Amniotic stem cell (primary cell): ENCODE results near the gene IFNA8.
A peak's percentile ranks its signal among the peaks of the same experiment; 100 is the strongest.
"Not testable (repeated sequence)": the region's sequence is repeated elsewhere in the genome, so short reads cannot be mapped to it uniquely, and the experiment has no call there.

Source experiments
- DNase-seq: peaks from one replicate; lab custom pipeline; 2025; lab: John Stamatoyannopoulos, UW

IFNA8 gene

DNA sequence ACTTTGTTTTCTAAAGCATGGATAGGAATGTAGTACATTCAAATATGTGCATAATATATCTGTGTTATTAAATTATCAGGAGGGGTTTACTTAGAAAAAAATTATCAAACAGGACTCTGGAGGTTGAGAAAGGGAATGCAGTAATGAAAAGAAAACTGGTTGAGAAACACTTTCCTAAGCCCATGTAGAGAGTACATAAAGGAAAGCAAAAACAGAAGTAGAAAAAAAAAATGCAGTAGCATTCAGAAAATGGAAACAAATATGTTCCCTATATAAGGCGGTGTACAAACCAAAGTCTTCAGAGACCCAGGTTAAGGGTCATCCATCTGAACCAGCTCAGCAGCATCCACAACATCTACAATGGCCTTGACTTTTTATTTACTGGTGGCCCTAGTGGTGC, at the start of gene IFNA8:
Gene IFNA8 (plus strand): TSS at position 301 of the 400 bp plus-strand sequence. CDS start 60 bp downstream, at position 361.
- no peak for DNase-seq

- no peak for DNase-seq
Measured at GRCh38 chr9:21362287-21362686, 46.6 kb upstream of the IFNA8 start.

DNA sequence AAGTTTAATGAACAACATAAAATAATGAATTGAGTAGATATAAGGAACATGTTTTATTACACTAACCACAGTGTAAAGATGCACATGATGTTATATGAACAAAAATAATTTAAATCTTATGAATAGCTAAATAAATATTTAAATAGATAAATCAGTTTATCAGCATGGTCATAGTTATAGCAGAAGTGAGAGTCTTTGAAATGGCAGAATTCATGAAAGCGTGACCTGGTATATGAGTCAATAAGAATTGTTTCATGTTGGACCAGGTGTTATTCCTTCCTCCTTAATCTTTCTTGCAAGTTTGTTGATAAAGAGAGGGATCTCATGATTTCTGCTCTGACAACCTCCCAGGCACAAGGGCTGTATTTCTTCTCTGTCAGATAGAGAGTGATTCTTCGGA, 41.7 kb upstream of the IFNA8 start:
- not testable (repeated sequence) for DNase-seq

GRCh38 chr9:21367957-21368356, 41.0 kb upstream of the IFNA8 start, which contains the start of gene IFNA13:
IFNA13 (minus strand) TSS chr9:21368057; CDS start chr9:21368010, 47 bp downstream.
- no peak for DNase-seq

GRCh38 chr9:21371467-21371866, 37.5 kb upstream of the IFNA8 start:
- DNase-seq, result not testable (repeated sequence)

DNA sequence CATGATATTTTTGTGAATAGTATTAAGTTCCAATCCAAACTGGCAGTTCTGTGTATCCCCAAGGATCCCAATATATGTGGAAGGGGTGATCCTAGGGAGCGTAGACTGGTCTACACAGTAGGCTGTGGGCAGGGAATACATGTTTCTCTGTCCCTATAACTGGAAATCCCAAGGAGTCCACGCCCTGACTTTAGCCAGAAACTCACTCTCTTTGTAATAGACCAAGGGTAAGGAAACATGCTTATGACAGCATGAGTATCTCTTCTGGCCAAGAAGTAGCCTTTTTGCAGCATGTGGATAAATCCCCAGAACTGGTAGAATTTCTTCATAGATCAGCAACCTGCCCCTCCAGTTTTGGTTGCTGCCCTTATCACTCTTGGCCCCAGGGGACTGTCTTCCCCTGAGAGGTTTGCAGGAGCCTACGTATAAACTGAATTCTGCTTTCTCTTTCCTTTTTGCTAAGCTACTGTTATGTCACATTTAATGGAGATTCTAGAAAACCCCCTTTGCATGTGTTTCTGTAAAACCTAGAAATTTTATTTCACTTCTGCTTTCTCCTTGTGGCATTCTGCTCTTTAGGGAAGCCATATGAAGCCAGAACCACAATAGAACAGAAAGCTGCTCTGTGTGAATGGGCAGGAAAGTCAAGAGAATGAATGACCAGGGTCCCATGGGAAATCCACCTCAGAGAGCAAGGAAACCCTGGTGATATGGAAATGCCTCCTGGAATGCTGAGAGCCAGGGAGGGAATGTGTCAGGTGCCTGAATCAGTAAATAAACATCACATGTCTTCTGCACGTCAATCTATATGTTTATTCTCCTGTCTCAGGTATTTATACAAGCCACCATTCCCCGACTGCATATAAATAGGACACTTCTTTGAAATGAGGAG, 27.2 kb upstream of the IFNA8 start:
- DNase-seq, result no peak

- no peak for DNase-seq
Measured at GRCh38 chr9:21383627-21384026, 25.3 kb upstream of the IFNA8 start.

DNA sequence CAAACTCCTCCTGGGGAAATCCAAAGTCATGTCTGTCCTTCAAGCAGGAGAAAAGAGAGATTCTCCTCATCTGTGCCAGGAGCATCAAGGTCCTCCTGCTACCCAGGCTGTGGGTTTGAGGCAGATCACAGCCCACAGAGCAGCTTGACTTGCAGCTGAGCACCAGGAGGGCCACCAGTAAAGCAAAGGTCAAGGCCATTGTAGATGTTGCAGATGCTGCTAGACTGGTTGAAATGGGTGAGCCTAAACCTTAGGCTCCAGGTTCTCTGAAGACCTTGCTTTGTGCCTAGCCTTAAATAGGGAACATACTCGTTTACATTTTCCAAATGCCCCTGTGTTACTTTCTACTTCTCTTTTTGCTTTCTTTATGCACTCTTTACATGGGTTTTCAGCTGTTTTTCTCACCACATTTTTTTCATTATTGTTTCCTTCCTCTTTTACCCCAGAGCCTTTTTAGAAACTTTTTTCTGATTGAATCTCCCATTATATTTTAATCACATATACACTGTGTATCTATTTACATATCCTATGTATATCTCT, 23.7 kb upstream of the IFNA8 start, which contains the start of gene IFNA2:
Gene IFNA2 (minus strand): TSS at position 268 of the 540 bp plus-strand sequence. CDS start 69 bp downstream, at position 199.
- no peak for DNase-seq

DNA sequence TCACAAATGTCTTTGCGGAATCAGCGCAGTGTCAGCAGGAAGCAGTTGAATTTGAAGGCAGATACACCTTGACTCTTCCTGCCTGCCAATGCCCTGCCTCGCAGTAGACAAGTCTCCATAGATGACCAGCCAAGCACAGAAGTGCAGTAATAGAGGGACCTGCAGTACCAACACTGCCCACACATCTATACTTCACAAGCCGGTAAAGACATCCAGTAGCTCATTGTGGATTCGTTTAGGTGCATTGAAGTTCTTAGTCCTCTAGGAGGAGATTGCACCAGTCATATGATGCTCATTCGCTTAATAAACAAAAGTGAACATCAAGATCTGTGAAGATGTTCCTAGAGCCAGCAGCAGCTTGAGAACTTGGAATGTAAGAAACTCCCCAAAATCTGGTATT, 16.6 kb upstream of the IFNA8 start:
- DNase-seq, result no peak

DNA sequence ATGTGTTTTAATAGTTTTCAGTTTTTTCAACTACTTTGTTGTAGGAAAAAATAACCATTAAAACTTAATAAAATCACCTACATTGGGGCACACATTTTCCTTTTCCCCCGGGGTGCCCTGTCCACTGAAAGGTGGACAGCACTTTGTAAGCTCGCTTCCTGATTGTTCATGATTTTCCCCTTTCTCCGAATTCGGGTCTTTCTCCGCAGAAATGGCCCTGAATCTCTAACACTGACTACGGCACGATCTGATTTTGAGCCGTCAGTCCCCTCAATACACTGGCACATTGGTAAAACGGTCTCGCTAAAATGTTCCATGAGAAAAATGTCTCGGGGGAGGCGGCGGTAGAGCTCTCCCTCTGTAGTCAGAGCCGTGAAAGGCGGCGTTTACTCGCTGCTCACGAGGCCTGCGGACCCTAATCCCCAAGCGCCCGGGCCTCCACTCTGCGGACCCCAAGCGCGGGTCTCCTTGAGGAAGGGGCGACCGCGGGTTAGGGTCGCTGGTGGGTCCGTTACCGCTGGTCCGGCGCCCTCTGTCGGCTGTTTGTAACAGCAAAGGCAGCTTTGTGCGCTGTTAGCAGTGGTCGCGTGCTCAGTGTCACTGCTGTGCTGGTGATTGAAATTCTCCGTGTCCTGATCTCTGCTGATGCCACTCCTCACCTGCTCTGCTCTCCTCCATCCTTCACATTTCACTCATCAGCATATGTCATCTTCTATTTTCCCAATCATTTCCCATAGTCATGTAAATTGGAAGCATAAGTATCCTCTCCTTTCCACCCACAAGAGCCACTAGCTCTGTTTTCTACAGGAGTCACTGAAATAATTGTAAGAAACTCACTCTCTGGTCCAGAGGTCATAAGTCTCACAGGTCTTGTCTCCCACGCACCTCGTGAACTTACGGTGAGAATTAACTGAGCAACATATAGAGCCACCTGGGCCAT, 12.9 kb upstream of the IFNA8 start:
- peak; percentile 2 for DNase-seq

DNA sequence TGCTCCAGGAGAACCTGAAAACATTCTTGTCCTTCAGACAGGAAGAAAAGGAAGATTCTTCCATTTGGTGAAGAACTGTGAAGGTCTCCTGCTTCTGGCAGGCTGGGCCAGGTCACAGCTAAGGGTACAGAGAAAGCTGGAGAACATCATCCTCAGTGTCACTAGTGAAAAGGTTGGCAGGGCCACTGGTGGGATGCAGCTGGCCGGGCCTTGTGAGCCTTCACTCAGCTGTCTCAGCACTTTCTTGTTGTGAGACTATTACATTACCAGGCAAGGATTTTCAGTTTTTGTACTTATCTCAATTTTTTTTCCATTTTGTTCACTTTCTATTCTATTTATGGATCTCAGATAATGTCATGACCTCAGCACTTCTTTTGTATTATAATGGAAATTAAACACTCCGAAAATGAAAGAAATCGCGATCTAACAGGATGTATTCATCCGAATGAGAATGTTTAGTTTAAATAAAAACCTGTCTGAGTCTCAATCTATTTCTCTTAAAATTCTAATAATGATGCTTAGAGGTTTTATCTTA, 9.9 kb upstream of the IFNA8 start:
- no peak for DNase-seq

DNA sequence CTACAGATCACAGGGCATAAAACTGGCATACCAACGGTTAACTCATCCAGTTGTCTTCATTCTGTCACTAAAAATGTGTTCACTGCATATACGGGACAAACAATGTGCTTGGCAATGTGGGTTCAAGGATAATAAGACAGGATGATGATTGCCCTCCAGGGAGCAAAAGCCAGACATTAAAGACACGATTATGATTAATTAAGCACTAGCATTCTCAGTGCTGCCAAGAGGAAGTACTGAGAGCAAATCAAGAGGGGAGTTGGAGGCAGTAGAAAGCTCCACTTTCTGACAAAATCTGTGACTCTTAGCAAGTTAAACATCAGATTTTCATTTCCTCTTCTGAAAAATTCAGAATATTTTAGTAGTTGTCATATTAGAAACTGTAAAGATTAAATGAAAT, 9.0 kb upstream of the IFNA8 start:
- DNase-seq, result no peak

- no peak for DNase-seq
Measured at GRCh38 chr9:21402386-21403251, 6.3 kb upstream of the IFNA8 start.

DNA sequence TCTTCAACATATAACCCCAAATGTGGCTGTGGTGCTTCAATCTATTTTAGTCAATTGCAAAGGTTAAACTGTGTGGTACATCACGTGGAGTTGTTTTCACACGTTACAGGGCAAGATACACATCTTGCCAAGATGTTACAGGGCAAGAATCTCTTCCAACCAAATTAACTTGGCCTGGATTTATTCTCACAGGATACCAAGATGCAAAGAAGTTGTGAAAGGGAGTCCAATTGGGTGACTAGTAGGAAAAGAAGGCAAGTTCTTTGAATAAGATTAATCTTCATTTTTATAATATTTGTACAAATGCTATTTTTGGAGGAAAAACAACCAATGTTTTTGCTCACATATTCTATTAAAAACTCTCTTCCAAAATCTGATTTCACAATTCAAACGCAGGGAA, 4.8 kb upstream of the IFNA8 start:
- DNase-seq, result no peak

GRCh38 chr9:21412107-21412506, 3.2 kb downstream of the IFNA8 start:
- no peak for DNase-seq

DNA sequence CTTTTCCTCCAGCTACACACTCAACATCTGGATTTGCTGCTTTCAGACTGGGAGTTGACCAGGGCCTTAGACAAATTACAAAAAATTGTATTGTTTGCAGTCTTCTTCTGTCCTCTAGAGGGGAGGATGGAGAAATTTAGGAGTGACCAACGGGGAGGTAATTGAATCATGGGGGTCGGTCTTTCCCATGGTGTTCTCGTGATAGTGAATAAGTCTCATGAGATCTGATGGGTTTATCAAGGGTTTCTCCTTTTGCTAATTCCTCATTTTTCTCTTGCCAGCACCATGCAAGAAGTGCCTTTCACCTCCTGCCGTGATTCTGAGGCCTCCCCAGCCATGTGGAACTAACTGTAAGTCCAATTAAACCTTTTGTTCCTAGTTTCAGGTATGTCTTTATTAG, 4.2 kb downstream of the IFNA8 start:
- DNase-seq, result no peak

- no peak for DNase-seq
Measured at GRCh38 chr9:21413624-21414023, 4.7 kb downstream of the IFNA8 start.

DNA sequence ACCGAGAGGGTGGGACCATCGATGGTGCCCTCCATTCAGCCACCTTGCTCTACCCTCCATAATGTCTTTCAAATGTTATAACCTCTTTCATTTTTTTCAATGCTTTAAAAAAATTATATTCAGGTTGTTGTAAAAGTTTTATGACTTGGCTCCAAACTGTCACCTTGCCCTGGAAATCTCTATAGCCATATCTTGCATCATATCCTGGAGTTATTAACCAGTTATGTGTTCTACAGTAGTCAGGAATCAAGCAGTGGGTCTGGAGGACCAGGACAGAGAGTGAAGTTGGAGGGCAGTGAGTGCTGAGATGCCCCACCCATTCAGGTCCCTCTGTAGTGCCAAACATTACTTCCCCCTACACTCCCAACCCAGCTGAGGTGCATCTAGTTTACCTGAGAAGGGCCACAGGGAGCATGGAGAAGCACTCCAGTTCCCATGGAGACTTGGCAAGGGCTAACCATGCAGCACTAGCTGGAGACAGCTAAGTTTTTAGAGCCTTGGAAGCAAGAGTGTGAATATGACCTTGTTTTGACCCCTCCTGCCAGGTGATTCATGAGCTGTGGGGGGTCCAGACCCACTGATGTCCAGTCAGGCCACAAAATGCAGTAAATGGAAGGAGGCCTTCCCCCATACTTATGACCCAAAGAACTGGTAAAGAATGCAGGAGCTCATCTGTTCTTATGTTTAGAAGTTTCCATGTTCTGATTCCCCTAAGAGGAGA, 5.5 kb downstream of the IFNA8 start:
- no peak for DNase-seq

GRCh38 chr9:21415493-21416267, 6.8 kb downstream of the IFNA8 start:
- no peak for DNase-seq

- no peak for DNase-seq
Measured at GRCh38 chr9:21428235-21428634, 19.3 kb downstream of the IFNA8 start.
